GM12878 (cell line): Measurements from ENCODE around the gene PAX9. TPM values are rescaled to one million over a fixed set of nuclear protein-coding genes. Genes with fewer than 3 reads are reported as not detected.

ENCODE experiments used
- ATAC-seq: fragments of 200-7000 bp; cut with Tn5 transposase; 3 replicates; pipeline ENCODE4 v1.9.1; 2020; ENCODE audit warnings: mild to moderate bottlenecking, moderate library complexity
- BruUV-seq: library from RNA; stranded (reverse); fragments of 400-500 nt; replicated peaks from 2 replicates; lab custom pipeline; 2021; lab: Mats Ljungman, UMichigan
- CTCF ChIA-PET: fragments of 300-600 bp; sonication (Branson Sonifier 250); formaldehyde crosslinking; extraction: SDS; loops from one replicate; lab custom pipeline; 2021; ENCODE audit warnings: inconsistent platforms; lab: Yijun Ruan, JAX
- POLR2A ChIA-PET: fragments of 350-600 bp; formaldehyde crosslinking; extraction: SDS; loops from one replicate; lab custom pipeline; 2021; ENCODE audit warnings: inconsistent platforms; lab: Charles Lee
- RAD21 ChIA-PET: fragments of 300-600 bp; sonication (Branson Sonifier 250); formaldehyde crosslinking; loops from one replicate; lab custom pipeline; 2023; ENCODE audit warnings: antibody characterized with exemption; ENCODE audit not compliant: unreplicated experiment; lab: Charles Lee
- SMC1A ChIA-PET: fragments of 300-600 bp; sonication (Branson Sonifier 250); formaldehyde crosslinking; loops from one replicate; lab custom pipeline; 2023; ENCODE audit not compliant: unreplicated experiment, uncharacterized antibody; lab: Charles Lee
- DNase-seq: peaks from one replicate; pipeline ENCODE4 v3.0.0-alpha.2; 2011; ENCODE audit warnings: low read depth, low spot score
- FAIRE-seq: peaks from 3 replicates; lab custom pipeline; 2011; peaks lifted over from hg19 to GRCh38; lab: Jason Lieb, UNC
- H2AFZ ChIP-seq: 2 replicates; pipeline ENCODE4 v1.6.0; 2011; ENCODE audit warnings: low read depth, low read length, control low read depth; ENCODE audit not compliant: control insufficient read depth
- H3K27ac ChIP-seq: 2 replicates; pipeline ENCODE4 v1.5.1; 2011; ENCODE audit warnings: control low read depth; ENCODE audit not compliant: control insufficient read depth, insufficient read depth
- H3K27me3 ChIP-seq, 2 experiments: replicated peaks in 1 of 2; 2 replicates each; pipeline versions ENCODE4 v1.6.0 to v1.6.1; 2011; ENCODE audit warnings: low read length in 1 of 2; ENCODE audit not compliant: control insufficient read depth in 2 of 2, insufficient read depth in 2 of 2
- H3K36me3 ChIP-seq, 2 experiments: 2 replicates each; pipeline ENCODE4 v1.5.1; 2011; ENCODE audit warnings: low read length in 1 of 2; ENCODE audit not compliant: control insufficient read depth in 2 of 2, insufficient read depth in 2 of 2
- H3K4me1 ChIP-seq: 2 replicates; pipeline ENCODE4 v1.6.1; 2011; ENCODE audit warnings: mild to moderate bottlenecking, low read length, moderate library complexity, mixed read lengths; ENCODE audit not compliant: control insufficient read depth, insufficient read depth
- H3K4me2 ChIP-seq: 2 replicates; pipeline ENCODE4 v1.6.0; 2011; ENCODE audit warnings: control low read depth; ENCODE audit not compliant: control insufficient read depth, insufficient read depth
- H3K4me3 ChIP-seq: fragments of 200-600 bp; sonication (generic); 2 replicates; pipeline ENCODE4 v1.5.1; 2016
- H3K79me2 ChIP-seq: 2 replicates; pipeline ENCODE4 v1.6.0; 2011; ENCODE audit warnings: low read length; ENCODE audit not compliant: control insufficient read depth, insufficient read depth
- H3K9ac ChIP-seq: 2 replicates; pipeline ENCODE4 v1.8.0; 2011; ENCODE audit warnings: low read length, control low read depth, mixed read lengths; ENCODE audit not compliant: control insufficient read depth, insufficient read depth
- H3K9me3 ChIP-seq: replicated peaks from 3 replicates; pipeline ENCODE4 v1.5.1; 2011; ENCODE audit warnings: mild to moderate bottlenecking, low read length; ENCODE audit not compliant: control insufficient read depth, insufficient read depth
- H4K20me1 ChIP-seq: 2 replicates; pipeline ENCODE4 v1.6.0; 2011; ENCODE audit not compliant: control insufficient read depth, insufficient read depth
- CREB1 ChIP-seq: IDR thresholded peaks from 2 replicates; pipeline ENCODE4 v1.6.1; 2012; ENCODE audit warnings: low read depth, mild to moderate bottlenecking, inconsistent platforms
- GATAD2B ChIP-seq: fragments of 450-650 bp; conservative IDR thresholded peaks from 2 replicates; pipeline ENCODE4 v1.6.1; 2017; ENCODE audit warnings: low read depth, mild to moderate bottlenecking, moderate library complexity
- HCFC1 ChIP-seq: fragments of 150-350 bp; IDR thresholded peaks from 2 replicates; pipeline ENCODE4 v1.6.1; 2014; ENCODE audit warnings: low read length
- IRF3 ChIP-seq: fragments of 450-650 bp; IDR thresholded peaks from 2 replicates; pipeline ENCODE4 v1.6.1; 2014; ENCODE audit warnings: mild to moderate bottlenecking
- MYB ChIP-seq: fragments of 150-350 bp; IDR thresholded peaks from 2 replicates; pipeline ENCODE4 v1.6.1; 2014; ENCODE audit warnings: mild to moderate bottlenecking, low read depth, low read length, borderline replicate concordance
- POLR2AphosphoS5 ChIP-seq: IDR thresholded peaks from 2 replicates; pipeline ENCODE4 v1.6.1; 2011; ENCODE audit warnings: mild to moderate bottlenecking, low read length, inconsistent platforms
- SIX5 ChIP-seq: IDR thresholded peaks from 2 replicates; pipeline ENCODE4 v1.6.1; 2011; ENCODE audit warnings: mild to moderate bottlenecking, low read depth, low read length, moderate library complexity; ENCODE audit not compliant: severe bottlenecking
- ZBTB11 ChIP-seq: fragments of 450-650 bp; formaldehyde crosslinking; IDR thresholded peaks from 2 replicates; pipeline ENCODE4 v1.5.0; 2022; ENCODE audit warnings: mild to moderate bottlenecking, missing genetic modification characterization
- ZNF687 ChIP-seq: fragments of 450-650 bp; IDR thresholded peaks from 2 replicates; pipeline ENCODE4 v1.6.1; 2017; ENCODE audit warnings: mild to moderate bottlenecking, moderate library complexity
- WGBS: methylation state at CpG from one replicate; pipeline ENCODE4 v1.1.6; 2016; ENCODE audit warnings: low lambda C conversion rate; ENCODE audit not compliant: insufficient replicate concordance, insufficient coverage; ENCODE audit errors: missing lambda C conversion rate; 5-methylcytosine and 5-hydroxymethylcytosine counted together
- in situ Hi-C: fragments of 300-500 bp; cut with MboI; formaldehyde crosslinking; loops from 9 replicates; pipeline ENCODE4 v1.14.3; 2018; ENCODE audit warnings: mixed read lengths
- intact Hi-C: fragments of 100-400 bp; cut with micrococcal nuclease; formaldehyde crosslinking; loops from one replicate; pipeline ENCODE4 v1.14.2; 2022; ENCODE audit not compliant: unreplicated experiment
- polyA plus RNA-seq, 11 experiments: library from polyadenylated mRNA; depleted of rRNA in 4 of 11; unstranded in 6 of 11; stranded (reverse) in 5 of 11; fragments of >200 nt; fragmentation: Nextera tagmentation in 4 of 11; fragmentation: Illumina TruSeq in 1 of 11; extraction: Ambion mirVana in 4 of 11; extraction: Trizol in 1 of 11; gene quantifications; 1 replicate in 1 of 11; 2 replicates in 10 of 11; pipeline versions ENCODE4 v1.2.1 to v1.2.3, GENCODE V29; 2011 to 2016; ENCODE audit warnings: inconsistent platforms in 2 of 11, missing spikeins in 2 of 11, low read depth in 1 of 11
- total RNA-seq, 4 experiments: library from RNA; depleted of rRNA in 3 of 4; stranded (reverse); fragments of >200 nt in 3 of 4; fragmentation: Illumina TruSeq in 1 of 4; extraction: Trizol in 1 of 4; gene quantifications; 2 replicates each; pipeline versions ENCODE4 v1.2.1 to v1.2.3, GENCODE V29; 2013 to 2021

The PAX9 gene
- total and polyA plus RNA-seq, 10 of the 15 experiments (the other 5 are each of a cell fraction or from before 2014, with no cell fraction given) = 0.03 to 8.2 (median 0.09) TPM; not detected in 3

GRCh38 chr14:36652542-36653201, 9.0 kb upstream of the PAX9 start (continued):
- TF ChIP-seq ZBTB11 (CRISPR knock-in tag) (no peak), GATAD2B (no peak)

- ATAC-seq = no peak
- RAD21 ChIA-PET = interaction anchor here (1.2 kb wide), 1 partner anchor 286 kb away, joined by 3 read pairs; no protein-coding TSS in a partner anchor
- Histone ChIP-seq H4K20me1 (no peaks in the 10 kb centered on the region), H2AFZ (no peak overlapping the region), H3K9me3 (no peaks in the 10 kb centered on the region; the same call in 2 of the 3 replicates), H3K27me3 (peaks cover 1 to 15% of the 10 kb centered on the region in 2 experiments), H3K4me2 (no peak overlapping the region), H3K27ac (no peak overlapping the region), H3K36me3 (no peaks in the 10 kb centered on the region)
- intact Hi-C loops = no loop called here
- FAIRE-seq = no peak
- no TSS peak for BruUV-seq
- in situ Hi-C loops = loop anchor here (10.0 kb wide), 2 partner anchors 281 to 491 kb away; no protein-coding TSS in a partner anchor
- CTCF ChIA-PET = interaction anchor here (0.6 kb wide), 1 partner anchor 99 kb away, joined by 3 read pairs; no protein-coding TSS in a partner anchor
- TF ChIP-seq HCFC1 (no peak), ZNF687 (no peak), CREB1 (no peak), POLR2AphosphoS5 (no peak), IRF3 (no peak), MYB (no peak), SIX5 (no peak)
- TF ChIP-seq, all 136 proteins: peak for 0
- 38% methylated on average over 3 of the region's 3 CpGs for WGBS
- no peaks in the 10 kb centered on the region for H3K4me1 ChIP-seq
- SMC1A ChIA-PET = interaction anchor here (1.0 kb wide), 1 partner anchor 289 kb away, joined by 3 read pairs; no protein-coding TSS in a partner anchor
- no peak for DNase-seq
- no peaks in the 10 kb centered on the region for H3K79me2 ChIP-seq
- H3K4me3 ChIP-seq = no peak overlapping the region
- H3K9ac ChIP-seq = no peak overlapping the region
- POLR2A ChIA-PET = no interaction called here
Measured at GRCh38 chr14:36653413-36653812, 8.2 kb upstream of the PAX9 start.
